Measurements from ENCODE around the gene JCAD. TPM values are rescaled to one million over a fixed set of nuclear protein-coding genes. Genes with fewer than 3 reads are reported as not detected.

JCAD gene
- polyA plus RNA-seq, 1 of the 3 experiments (the other 2 are of a cell fraction), result 19.0 TPM

DNA sequence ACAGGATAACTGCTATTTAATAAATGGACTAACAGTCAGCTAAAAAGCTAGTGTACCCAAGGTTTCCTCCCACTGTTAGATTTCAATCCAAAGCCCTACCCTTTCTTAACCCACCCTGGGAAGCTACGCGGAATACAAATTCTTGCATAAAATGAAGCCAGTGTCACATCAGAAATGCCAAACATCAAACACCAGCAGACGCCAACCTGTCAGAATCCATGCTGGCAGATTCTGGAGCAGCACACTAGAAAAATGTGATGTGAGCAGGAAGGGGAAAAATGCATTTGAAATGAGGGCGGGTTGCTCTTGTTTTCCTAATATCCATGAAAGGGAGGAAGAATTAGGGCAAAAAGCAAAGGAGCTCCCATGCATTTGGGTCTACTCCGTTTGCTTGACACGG, 16.1 kb upstream of the JCAD start (continued):
- TF ChIP-seq, protein P1, sequence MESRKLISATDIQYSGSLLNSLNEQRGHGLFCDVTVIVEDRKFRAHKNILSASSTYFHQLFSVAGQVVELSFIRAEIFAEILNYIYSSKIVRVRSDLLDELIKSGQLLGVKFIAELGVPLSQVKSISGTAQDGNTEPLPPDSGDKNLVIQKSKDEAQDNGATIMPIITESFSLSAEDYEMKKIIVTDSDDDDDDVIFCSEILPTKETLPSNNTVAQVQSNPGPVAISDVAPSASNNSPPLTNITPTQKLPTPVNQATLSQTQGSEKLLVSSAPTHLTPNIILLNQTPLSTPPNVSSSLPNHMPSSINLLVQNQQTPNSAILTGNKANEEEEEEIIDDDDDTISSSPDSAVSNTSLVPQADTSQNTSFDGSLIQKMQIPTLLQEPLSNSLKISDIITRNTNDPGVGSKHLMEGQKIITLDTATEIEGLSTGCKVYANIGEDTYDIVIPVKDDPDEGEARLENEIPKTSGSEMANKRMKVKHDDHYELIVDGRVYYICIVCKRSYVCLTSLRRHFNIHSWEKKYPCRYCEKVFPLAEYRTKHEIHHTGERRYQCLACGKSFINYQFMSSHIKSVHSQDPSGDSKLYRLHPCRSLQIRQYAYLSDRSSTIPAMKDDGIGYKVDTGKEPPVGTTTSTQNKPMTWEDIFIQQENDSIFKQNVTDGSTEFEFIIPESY (IDR thresholded peaks at IDR 0.05; ENCODE audit: borderline replicate concordance, low read depth), result no peak
- TF ChIP-seq MEF2A (IDR thresholded peaks at IDR 0.05; ENCODE audit: borderline replicate concordance, low read depth), result no peak

DNA sequence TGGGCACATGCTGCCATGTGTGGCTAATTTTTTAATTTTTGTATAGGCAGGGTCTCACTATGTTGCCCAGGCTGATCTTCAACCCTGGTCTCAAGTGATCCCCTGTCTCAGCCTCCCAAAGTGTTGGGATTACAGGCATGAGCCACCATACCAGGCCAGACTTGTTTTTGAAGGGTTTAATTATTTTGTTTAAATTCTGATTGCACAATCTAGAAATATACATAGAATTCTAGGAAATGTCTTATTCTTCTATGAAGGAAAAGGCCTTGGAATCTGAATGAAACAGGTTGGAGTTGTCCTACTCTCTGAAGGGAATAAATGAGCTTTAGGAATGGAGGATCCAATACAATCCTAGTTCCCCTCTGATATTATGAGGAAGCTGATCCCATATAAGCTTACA, 15.5 kb upstream of the JCAD start:
- no peak for TF ChIP-seq FOXJ3 (CRISPR knock-in tag; IDR thresholded peaks at IDR 0.05)
- TF ChIP-seq, protein P1 (IDR thresholded peaks at IDR 0.05; ENCODE audit: borderline replicate concordance, low read depth), result no peak
- no peak for TF ChIP-seq MXI1 (IDR thresholded peaks at IDR 0.05; ENCODE audit: low read depth, low read length)
- TF ChIP-seq RCOR1 (IDR thresholded peaks at IDR 0.05; ENCODE audit: low read length), result no peak
- no peak for TF ChIP-seq ELF1 (IDR thresholded peaks at IDR 0.05)
- TF ChIP-seq, protein P2, sequence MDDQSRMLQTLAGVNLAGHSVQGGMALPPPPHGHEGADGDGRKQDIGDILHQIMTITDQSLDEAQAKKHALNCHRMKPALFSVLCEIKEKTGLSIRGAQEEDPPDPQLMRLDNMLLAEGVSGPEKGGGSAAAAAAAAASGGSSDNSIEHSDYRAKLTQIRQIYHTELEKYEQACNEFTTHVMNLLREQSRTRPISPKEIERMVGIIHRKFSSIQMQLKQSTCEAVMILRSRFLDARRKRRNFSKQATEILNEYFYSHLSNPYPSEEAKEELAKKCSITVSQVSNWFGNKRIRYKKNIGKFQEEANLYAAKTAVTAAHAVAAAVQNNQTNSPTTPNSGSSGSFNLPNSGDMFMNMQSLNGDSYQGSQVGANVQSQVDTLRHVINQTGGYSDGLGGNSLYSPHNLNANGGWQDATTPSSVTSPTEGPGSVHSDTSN (IDR thresholded peaks at IDR 0.05), result no peak
- no peak for TF ChIP-seq JUND (IDR thresholded peaks at IDR 0.05)
- no peak for TF ChIP-seq SIN3A (IDR thresholded peaks at IDR 0.05; ENCODE audit: borderline replicate concordance, low read depth, low read length)
- no peak for TF ChIP-seq NRF1 (IDR thresholded peaks at IDR 0.05; ENCODE audit: low read depth, low read length)
- TF ChIP-seq EZH2phosphoT487 (IDR thresholded peaks at IDR 0.05; ENCODE audit: borderline replicate concordance, low read depth), result no peak
- no peaks in the 10 kb centered on the region for H3K27me3 ChIP-seq (ENCODE audit: insufficient read depth)
- H4K20me1 ChIP-seq (ENCODE audit: insufficient read depth), result no peaks in the 10 kb centered on the region
- H2AFZ ChIP-seq (ENCODE audit: low read depth), result no peak overlapping the region
- POLR2A ChIA-PET, result no interaction called here
- CTCF ChIA-PET, result no interaction called here
- no peaks in the 10 kb centered on the region for H3K9me3 ChIP-seq
- H3K79me2 ChIP-seq (ENCODE audit: insufficient read depth), result no peaks in the 10 kb centered on the region
- H3K4me3 ChIP-seq (ENCODE audit: low read depth in 2 of 2, low read length in 1 of 2), result no peak overlapping the region
- peaks cover 4 to 6% of the 10 kb centered on the region in 2 experiments; a peak in 3 of 4 replicates for H3K4me1 ChIP-seq (ENCODE audit: control insufficient read depth in 1 of 2, insufficient read depth in 2 of 2, low read depth in 1 of 2, low read length in 1 of 2)
- H3K4me2 ChIP-seq, result no peak overlapping the region
- no peaks in the 10 kb centered on the region for H3F3A ChIP-seq (replicated peaks; ENCODE audit: insufficient read depth)
- no peak overlapping the region for H3K27ac ChIP-seq (ENCODE audit: low read depth in 2 of 2, low read length in 1 of 2)
- H3K9ac ChIP-seq, result no peak overlapping the region
- no peak for DNase-seq
- H3K9me2 ChIP-seq, result no peaks in the 10 kb centered on the region
- no peaks in the 10 kb centered on the region for H3K36me3 ChIP-seq (replicated peaks in 1 of 2; ENCODE audit: control insufficient read depth in 1 of 2, insufficient read depth in 2 of 2, low read length in 1 of 2)
